GM18517 (cell line): ENCODE results near the gene C2CD5.

ENCODE experiments used
- ATAC-seq: cut with Tn5 transposase; IDR thresholded peaks from one replicate; pipeline ENCODE4 v1.9.1; 2021; ENCODE audit warnings: mild to moderate bottlenecking, moderate library complexity; ENCODE audit not compliant: unreplicated experiment

Gene C2CD5

GRCh38 chr12:22431693-22432251 lies 112.6 kb downstream of the C2CD5 start:
- ATAC-seq = peak; percentile 28

- ATAC-seq = no peak
Observed at GRCh38 chr12:22416801-22417200, 127.5 kb downstream of the C2CD5 start.

GRCh38 chr12:22415342-22416309 lies 128.7 kb downstream of the C2CD5 start:
- ATAC-seq = no peak

GRCh38 chr12:22414742-22415141 lies 129.6 kb downstream of the C2CD5 start:
- no peak for ATAC-seq

- ATAC-seq = no peak
Observed at GRCh38 chr12:22413592-22413991, 130.8 kb downstream of the C2CD5 start.

- no peak for ATAC-seq
Observed at GRCh38 chr12:22412581-22412980, 131.8 kb downstream of the C2CD5 start.

- no peak for ATAC-seq
Observed at GRCh38 chr12:22410486-22410885, 133.9 kb downstream of the C2CD5 start.

GRCh38 chr12:22409377-22410164 lies 134.8 kb downstream of the C2CD5 start:
- peak; percentile 99 for ATAC-seq

- no peak for ATAC-seq
Observed at GRCh38 chr12:22408610-22409376, 135.5 kb downstream of the C2CD5 start.

GRCh38 chr12:22407397-22407796 lies 136.9 kb downstream of the C2CD5 start:
- no peak for ATAC-seq

GRCh38 chr12:22406627-22407026 lies 137.7 kb downstream of the C2CD5 start:
- no peak for ATAC-seq

GRCh38 chr12:22399464-22400180 lies 144.7 kb downstream of the C2CD5 start:
- no peak for ATAC-seq
